HUES64 (cell line): ENCODE measurements around the gene NID1.

ENCODE experiments used
- H3K27ac ChIP-seq: 2 replicates; pipeline ENCODE4 v1.7.0; 2013; ENCODE audit warnings: low read depth, low read length, inconsistent platforms
- H3K27me3 ChIP-seq: 2 replicates; pipeline ENCODE4 v1.6.1; 2013; ENCODE audit warnings: mild to moderate bottlenecking, low read length; ENCODE audit not compliant: insufficient read depth
- H3K36me3 ChIP-seq: 2 replicates; pipeline ENCODE4 v1.6.1; 2013; ENCODE audit warnings: mild to moderate bottlenecking, low read length; ENCODE audit not compliant: insufficient read depth
- H3K4me1 ChIP-seq: 2 replicates; pipeline ENCODE4 v1.6.1; 2013; ENCODE audit warnings: mild to moderate bottlenecking, low read length, moderate library complexity; ENCODE audit not compliant: insufficient read depth
- H3K4me3 ChIP-seq: 2 replicates; pipeline ENCODE4 v1.5.1; 2013; ENCODE audit warnings: mild to moderate bottlenecking, low read length, moderate library complexity
- H3K9ac ChIP-seq: 2 replicates; pipeline ENCODE4 v1.6.1; 2013; ENCODE audit warnings: mild to moderate bottlenecking, low read depth, low read length
- H3K9me3 ChIP-seq: 2 replicates; pipeline ENCODE4 v1.6.1; 2013; ENCODE audit warnings: low read depth, low read length; ENCODE audit not compliant: insufficient read depth
- WGBS: fragments of 150-250, 120-280 bp; methylation state at CpG from one replicate; pipeline ENCODE4 v1.1.7; 2013; ENCODE audit warnings: missing lambda C conversion rate; 5-methylcytosine and 5-hydroxymethylcytosine counted together

Gene NID1

DNA sequence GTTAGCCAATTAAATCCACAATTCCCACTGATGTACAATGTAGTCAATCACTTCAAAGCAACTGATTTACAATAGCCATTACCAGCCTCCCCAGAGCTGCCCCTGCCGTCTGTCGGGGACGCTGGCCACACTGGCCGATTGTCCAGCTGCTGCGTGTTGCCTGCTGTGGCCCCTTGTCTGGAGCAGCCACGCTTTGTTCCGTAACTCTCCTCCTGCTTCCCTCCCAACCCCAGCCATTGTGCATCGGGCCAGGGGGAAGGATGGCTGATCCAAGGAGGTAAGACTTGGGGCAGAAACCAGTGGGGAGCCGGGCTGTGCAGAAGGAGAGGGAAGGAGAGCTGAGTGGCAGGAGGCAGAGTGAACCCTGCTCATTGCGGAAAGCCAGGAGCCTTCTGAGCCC is 114.6 kb downstream of the NID1 start:
- Histone ChIP-seq H3K4me3 (no peak overlapping the region), H3K4me1 (no peaks in the 10 kb centered on the region), H3K27me3 (no peaks in the 10 kb centered on the region), H3K27ac (no peak overlapping the region), H3K9ac (no peak overlapping the region), H3K9me3 (no peaks in the 10 kb centered on the region), H3K36me3 (no peaks in the 10 kb centered on the region)
- WGBS: 95% methylated on average over 10 of the region's 10 CpGs

DNA sequence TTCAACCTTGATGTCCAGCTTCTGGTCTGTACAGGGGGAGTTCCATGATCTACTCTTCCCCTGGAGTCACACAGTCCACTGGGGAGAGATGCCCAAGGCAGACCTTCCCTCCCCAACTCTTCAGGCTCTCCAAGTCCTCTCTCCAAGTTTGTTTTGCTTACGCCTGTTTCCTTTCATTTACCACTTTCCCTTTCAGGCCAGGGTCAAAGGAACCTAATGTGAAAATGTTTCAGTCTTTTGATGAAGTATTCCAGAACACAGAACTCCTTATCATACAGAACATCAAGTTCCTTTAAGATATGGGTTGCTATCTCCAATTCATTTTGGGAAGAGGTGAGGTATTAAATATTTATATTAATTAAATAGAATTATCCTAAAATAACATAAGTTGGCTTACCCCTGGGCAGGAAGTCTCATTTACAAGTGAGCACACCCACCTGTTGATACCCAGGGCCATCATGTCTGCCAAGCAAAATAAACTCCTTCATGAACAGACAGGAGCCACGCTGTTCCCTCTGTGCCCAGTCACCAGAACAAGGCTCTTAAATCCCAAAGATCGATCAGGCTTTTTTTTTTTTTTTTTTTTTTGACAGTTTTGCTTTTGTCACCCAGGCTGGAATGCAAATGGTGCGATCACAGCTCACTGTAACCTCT is 116.0 kb downstream of the NID1 start:
- 95% methylated on average over 4 of the region's 4 CpGs for WGBS
- Histone ChIP-seq H3K4me3 (no peak overlapping the region), H3K9ac (no peak overlapping the region), H3K27me3 (no peaks in the 10 kb centered on the region), H3K4me1 (no peaks in the 10 kb centered on the region), H3K9me3 (no peaks in the 10 kb centered on the region), H3K36me3 (no peaks in the 10 kb centered on the region), H3K27ac (no peak overlapping the region)

DNA sequence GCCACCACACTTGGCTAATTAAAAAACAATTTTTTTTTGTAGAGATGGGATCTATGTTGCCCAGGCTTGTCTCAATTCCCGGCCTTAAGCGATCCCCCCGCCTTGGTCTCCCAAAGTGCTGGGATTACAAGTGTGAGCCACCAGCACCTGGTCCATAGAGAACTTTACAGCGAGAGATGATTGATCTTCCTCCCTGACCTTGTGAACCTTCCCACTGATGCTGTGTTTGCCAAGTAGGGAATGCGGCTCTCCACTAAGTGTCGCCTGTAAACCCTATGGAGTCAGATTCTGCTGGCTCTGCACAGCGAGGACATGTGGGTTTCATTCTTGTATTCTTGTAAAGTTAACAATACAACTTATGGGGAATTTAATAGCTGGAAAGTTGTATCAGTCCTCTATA is 116.9 kb downstream of the NID1 start:
- Histone ChIP-seq H3K36me3 (no peaks in the 10 kb centered on the region), H3K9ac (no peak overlapping the region), H3K4me3 (no peak overlapping the region), H3K9me3 (no peaks in the 10 kb centered on the region), H3K4me1 (no peaks in the 10 kb centered on the region), H3K27me3 (no peaks in the 10 kb centered on the region), H3K27ac (no peak overlapping the region)
- WGBS: 94% methylated on average over 7 of the region's 7 CpGs

DNA sequence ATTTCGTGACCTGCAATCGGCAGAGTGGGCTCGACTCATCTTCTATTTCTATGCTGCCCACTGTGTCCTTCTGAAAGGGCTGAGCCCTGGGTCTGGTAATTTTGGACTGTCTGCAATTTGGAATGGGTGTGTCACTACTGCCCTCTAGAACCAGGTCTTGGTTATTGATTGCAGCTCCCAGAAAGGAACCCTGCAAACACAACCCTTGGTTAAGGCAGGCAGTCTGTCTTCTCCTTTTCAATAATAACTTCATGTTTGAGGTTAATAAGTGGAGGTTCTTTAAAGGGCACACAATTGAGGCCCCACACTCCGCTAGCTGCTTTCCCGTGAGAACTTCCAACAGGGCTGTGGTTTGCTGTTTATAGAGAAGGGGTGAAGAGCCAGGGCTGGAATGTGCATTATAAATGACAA is 118.3 kb downstream of the NID1 start:
- Histone ChIP-seq H3K4me1 (no peaks in the 10 kb centered on the region), H3K27ac (no peak overlapping the region), H3K9ac (no peak overlapping the region), H3K27me3 (no peaks in the 10 kb centered on the region), H3K9me3 (no peaks in the 10 kb centered on the region), H3K36me3 (no peaks in the 10 kb centered on the region), H3K4me3 (no peak overlapping the region)
- 94% methylated on average over 5 of the region's 5 CpGs for WGBS

DNA sequence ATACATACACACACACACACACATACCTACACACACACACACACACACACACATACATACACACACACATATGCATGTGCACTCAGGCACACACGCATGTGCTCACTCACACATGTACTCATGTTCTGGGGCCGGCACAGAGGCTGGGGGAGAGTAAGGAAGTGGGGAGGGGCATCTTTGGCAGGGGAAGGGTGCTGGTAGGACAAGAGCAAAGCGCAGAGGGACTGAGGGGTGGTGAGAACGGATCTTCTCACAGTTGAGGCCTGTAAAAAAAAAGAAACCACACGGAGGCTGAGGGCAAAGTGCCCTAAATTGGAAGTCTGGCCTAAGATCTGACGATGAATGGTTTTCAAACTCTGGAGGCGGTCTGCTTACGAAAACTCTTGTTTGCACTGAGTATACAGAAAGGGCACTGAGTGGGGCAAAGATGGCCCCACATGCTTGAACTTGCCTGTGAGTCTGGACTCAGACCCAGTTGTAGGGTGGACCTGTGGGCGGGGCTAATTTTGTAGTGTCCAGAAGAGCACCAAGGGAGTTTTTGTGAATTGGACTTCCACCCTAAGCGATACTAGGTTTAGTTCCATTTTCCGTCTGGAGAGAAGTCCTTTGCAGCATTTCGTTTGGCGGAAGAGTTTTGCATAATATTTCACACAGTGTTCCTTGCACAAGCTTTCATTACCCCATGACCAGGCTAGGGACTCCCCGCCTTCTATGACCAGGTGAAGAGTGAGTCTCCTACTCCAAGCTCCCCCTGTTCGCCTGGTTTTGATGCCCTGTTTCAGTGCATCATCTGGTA is 118.9 kb downstream of the NID1 start:
- H3K27ac ChIP-seq: no peak overlapping the region
- WGBS: 94% methylated on average over 15 of the region's 15 CpGs

DNA sequence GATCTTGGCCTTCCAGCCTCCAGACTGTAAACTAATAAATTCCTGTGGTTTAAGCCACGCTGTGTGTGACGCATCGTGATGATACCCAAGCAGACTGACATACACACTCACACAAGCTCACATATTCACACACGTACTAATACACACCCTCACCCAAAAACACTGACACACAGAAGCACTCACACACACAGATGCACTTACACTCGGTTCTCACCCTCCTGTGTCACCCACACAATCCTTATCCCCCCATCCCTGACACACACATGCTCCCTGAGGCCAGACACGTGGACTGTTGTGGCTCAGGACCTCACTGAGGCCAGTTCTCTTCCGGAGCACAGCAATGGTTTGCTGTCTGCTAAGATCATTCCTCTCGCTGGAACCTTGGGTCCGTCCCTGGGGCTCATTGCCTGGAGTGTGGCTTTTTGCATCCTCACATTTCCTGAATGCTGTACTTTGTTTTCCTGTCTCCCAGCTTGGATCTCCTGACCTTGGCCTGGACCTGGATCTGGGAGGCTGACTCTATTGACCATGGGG is 121.2 kb downstream of the NID1 start:
- Histone ChIP-seq H3K27me3 (no peaks in the 10 kb centered on the region), H3K9ac (no peak overlapping the region), H3K27ac (no peak overlapping the region), H3K9me3 (no peaks in the 10 kb centered on the region), H3K36me3 (no peaks in the 10 kb centered on the region), H3K4me3 (no peak overlapping the region), H3K4me1 (no peaks in the 10 kb centered on the region)
- 80% methylated on average over 9 of the region's 9 CpGs for WGBS

More for the DNA sequence above, 118.9 kb downstream of the NID1 start:
- Histone ChIP-seq H3K9me3 (no peaks in the 10 kb centered on the region), H3K4me1 (no peaks in the 10 kb centered on the region), H3K27me3 (no peaks in the 10 kb centered on the region), H3K9ac (no peak overlapping the region), H3K4me3 (no peak overlapping the region), H3K36me3 (no peaks in the 10 kb centered on the region)

DNA sequence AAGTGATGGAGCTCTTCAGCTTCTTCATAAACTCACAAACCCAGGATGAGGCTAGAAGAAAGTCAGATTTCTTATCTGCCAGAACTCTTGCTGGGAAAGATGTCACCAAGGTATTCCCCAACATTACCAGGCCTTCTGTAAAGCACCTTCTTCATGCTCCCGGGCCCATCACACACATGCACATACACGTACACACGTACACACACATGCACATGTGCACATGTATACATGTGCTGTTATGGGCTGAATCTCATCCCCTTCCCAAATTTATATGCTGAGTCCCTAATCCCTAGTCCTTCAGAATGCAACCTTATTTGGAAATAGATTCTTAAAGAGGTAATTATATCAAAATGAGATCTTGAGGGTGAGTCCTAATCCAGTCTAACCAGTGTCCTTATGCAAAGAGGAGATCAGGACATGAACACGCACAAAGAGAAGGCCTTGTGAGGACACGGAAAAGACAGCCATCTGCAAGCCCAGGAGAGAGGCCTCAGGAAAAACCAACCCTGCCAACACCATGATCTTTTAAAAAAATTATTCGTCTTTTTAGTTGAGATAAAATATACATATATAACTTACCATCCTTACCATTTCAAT is 121.8 kb downstream of the NID1 start:
- Histone ChIP-seq H3K27me3 (no peaks in the 10 kb centered on the region), H3K36me3 (no peaks in the 10 kb centered on the region), H3K4me1 (no peaks in the 10 kb centered on the region), H3K4me3 (no peak overlapping the region), H3K9ac (no peak overlapping the region), H3K9me3 (no peaks in the 10 kb centered on the region), H3K27ac (no peak overlapping the region)
- 97% methylated on average over 5 of the region's 6 CpGs for WGBS

DNA sequence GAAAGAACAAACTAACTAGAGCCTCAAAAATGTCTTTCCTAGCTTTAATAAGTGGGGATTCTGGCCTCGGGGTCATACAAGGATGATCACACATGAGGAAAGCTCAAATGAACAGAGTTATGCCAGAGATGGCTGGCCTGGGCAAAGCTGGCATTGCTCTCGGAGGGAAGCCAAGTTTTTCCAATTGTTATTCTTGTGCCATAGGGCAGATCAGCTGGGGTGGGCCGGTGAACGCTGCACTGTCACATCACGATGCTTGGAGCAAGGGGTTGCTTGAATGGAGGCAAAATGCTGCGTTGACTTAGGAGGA is 122.3 kb downstream of the NID1 start:
- H3K9ac ChIP-seq: no peak overlapping the region
- no peaks in the 10 kb centered on the region for H3K4me1 ChIP-seq
- H3K9me3 ChIP-seq: no peaks in the 10 kb centered on the region
- H3K27ac ChIP-seq: no peak overlapping the region
- no peaks in the 10 kb centered on the region for H3K36me3 ChIP-seq
- no peaks in the 10 kb centered on the region for H3K27me3 ChIP-seq
- no peak overlapping the region for H3K4me3 ChIP-seq
- 93% methylated on average over 6 of the region's 6 CpGs for WGBS

DNA sequence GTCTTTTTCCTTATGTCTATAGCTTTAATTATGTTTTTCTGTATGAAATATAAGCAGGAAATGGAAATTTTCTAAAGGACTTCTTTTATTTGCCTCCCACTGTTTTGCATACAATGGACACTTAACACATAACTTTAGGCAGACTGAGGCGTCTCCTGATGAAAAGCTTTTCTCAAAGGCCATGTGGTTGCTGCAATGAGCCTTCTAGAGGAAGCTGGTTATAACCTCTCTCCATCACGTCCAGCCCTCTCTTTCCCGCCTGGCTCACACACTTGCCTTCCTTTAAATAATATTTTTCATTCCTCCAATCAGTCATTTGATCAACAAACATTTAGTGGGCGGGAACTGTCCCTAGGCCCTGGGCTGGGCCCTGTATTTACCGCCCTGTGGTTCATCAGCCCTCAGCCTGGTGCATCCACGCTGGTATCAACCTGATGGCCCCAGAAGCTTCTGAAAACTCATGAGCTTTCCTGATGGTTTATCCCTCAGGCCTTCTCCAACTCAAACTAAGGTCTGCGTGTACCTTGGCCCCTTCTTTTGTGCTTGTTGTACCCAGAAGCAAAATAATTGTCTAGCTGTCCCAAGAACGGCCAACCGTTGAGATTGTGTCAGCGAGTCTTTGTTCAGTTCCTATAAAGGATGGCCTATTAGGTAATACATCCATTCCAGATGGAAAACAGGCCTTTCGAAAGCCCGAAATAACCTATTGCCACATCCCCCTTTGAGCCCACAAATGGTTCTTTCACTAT is 122.8 kb downstream of the NID1 start:
- H3K4me1 ChIP-seq: no peaks in the 10 kb centered on the region
- H3K27me3 ChIP-seq: no peaks in the 10 kb centered on the region
- H3K36me3 ChIP-seq: no peaks in the 10 kb centered on the region
- no peak overlapping the region for H3K27ac ChIP-seq
- 91% methylated on average over 12 of the region's 12 CpGs for WGBS
- no peak overlapping the region for H3K9ac ChIP-seq
- no peaks in the 10 kb centered on the region for H3K9me3 ChIP-seq
- H3K4me3 ChIP-seq: no peak overlapping the region

DNA sequence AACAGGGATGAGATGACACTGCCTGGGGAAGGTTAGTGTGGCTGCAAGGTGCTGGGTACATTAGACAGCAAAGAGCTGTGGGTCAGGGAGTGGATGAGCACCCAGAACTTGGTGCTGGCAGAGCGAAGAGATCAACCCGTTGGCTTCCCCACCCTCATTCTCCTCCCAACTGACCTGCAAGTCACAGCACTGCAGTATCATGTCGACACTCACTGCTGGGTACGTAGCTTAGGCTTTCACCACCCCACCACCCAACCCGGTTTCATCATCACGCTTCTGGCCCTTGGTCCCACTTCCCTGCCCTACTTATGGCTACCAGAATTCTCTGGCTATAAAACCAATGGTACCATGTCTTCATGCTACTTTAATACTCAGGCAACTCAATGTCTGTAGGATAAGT is 124.6 kb downstream of the NID1 start:
- H3K9ac ChIP-seq: no peak overlapping the region
- no peaks in the 10 kb centered on the region for H3K4me1 ChIP-seq
- 96% methylated on average over 6 of the region's 6 CpGs for WGBS
- H3K4me3 ChIP-seq: no peak overlapping the region
- H3K9me3 ChIP-seq: no peaks in the 10 kb centered on the region
- no peaks in the 10 kb centered on the region for H3K27me3 ChIP-seq
- no peaks in the 10 kb centered on the region for H3K36me3 ChIP-seq
- no peak overlapping the region for H3K27ac ChIP-seq

DNA sequence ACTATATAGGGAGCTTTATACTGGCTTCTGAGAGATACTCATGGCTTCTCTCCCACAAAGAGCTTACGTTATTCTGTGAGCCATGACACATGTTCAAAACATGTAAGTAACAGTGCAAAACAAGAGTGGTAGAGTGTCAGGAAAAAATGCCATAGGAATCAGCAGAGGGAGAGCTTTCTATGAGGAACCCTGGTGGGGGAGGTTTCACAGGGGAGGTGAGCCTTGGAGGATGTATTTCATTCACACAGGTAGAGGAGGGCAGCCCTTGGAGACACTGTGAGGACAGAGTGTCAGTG is 125.5 kb downstream of the NID1 start:
- no peak overlapping the region for H3K4me3 ChIP-seq
- no peaks in the 10 kb centered on the region for H3K9me3 ChIP-seq
- H3K9ac ChIP-seq: no peak overlapping the region
- no peak overlapping the region for H3K27ac ChIP-seq
- H3K36me3 ChIP-seq: no peaks in the 10 kb centered on the region
- H3K4me1 ChIP-seq: no peaks in the 10 kb centered on the region
- no peaks in the 10 kb centered on the region for H3K27me3 ChIP-seq
- 93% methylated on average over 1 of the region's 1 CpG for WGBS
